CD4-positive, alpha-beta T cell (primary cell): ENCODE measurements around the gene SLC2A3. TPM values are rescaled to one million over a fixed set of nuclear protein-coding genes. Genes with fewer than 3 reads are reported as not detected.
"Not testable (repeated sequence)": the region's sequence is repeated elsewhere in the genome, so short reads cannot be mapped to it uniquely, and the experiment has no call there.

Experiments
- ATAC-seq: fragments of 200-7000 bp; cut with Tn5 transposase; one replicate; pipeline ENCODE4 v1.10.0; 2022; ENCODE audit warnings: mild to moderate bottlenecking; ENCODE audit not compliant: poor library complexity
- CTCF ChIA-PET: fragments of 350-600 bp; sonication (Branson Sonifier 250); formaldehyde crosslinking; loops from one replicate; lab custom pipeline; 2021; ENCODE audit warnings: antibody characterized with exemption, inconsistent platforms; lab: Charles Lee
- POLR2A ChIA-PET: fragments of 350-600 bp; sonication (Branson Sonifier 250); formaldehyde crosslinking; loops from one replicate; lab custom pipeline; 2021; ENCODE audit warnings: antibody characterized with exemption, inconsistent platforms; lab: Charles Lee
- DNase-seq, 14 experiments: peaks; one replicate each; pipeline ENCODE4 v3.0.0-alpha.2; 2013 to 2020; ENCODE audit warnings: mixed read lengths in 2 of 14
- H3K27ac ChIP-seq, 2 donors: one replicate each; pipeline versions ENCODE4 v1.5.1 to v1.7.0; 2013; ENCODE audit warnings: low read length in 2 of 2, low read depth in 1 of 2, mild to moderate bottlenecking in 1 of 2
- H3K27me3 ChIP-seq, 2 experiments: 1 replicate in 1 of 2; 2 replicates in 1 of 2; pipeline versions ENCODE4 v1.6.1 to v1.7.0; 2013; ENCODE audit warnings: low read length in 2 of 2, control low read depth in 1 of 2, mild to moderate bottlenecking in 1 of 2, moderate library complexity in 1 of 2; ENCODE audit not compliant: insufficient read depth in 2 of 2, control insufficient read depth in 1 of 2
- H3K36me3 ChIP-seq: one replicate; pipeline ENCODE4 v1.6.1; 2013; ENCODE audit warnings: low read length, control low read depth; ENCODE audit not compliant: insufficient read depth
- H3K4me1 ChIP-seq: one replicate; pipeline ENCODE4 v1.6.1; 2013; ENCODE audit warnings: low read length, control low read depth; ENCODE audit not compliant: insufficient read depth
- H3K4me3 ChIP-seq: one replicate; pipeline ENCODE4 v1.5.1; 2013; ENCODE audit warnings: mild to moderate bottlenecking, low read length, moderate library complexity
- H3K9me3 ChIP-seq, 2 experiments: 1 replicate in 1 of 2; 2 replicates in 1 of 2; pipeline versions ENCODE4 v1.6.1 to v1.7.0; 2013; ENCODE audit warnings: low read length in 2 of 2, mild to moderate bottlenecking in 2 of 2, control low read depth in 1 of 2, moderate library complexity in 1 of 2; ENCODE audit not compliant: control insufficient read depth in 1 of 2, insufficient read depth in 1 of 2
- H3K27ac Mint-ChIP-seq: one replicate; pipeline ENCODE4 v1.8.0; 2020; ENCODE audit warnings: mixed read lengths
- H3K27me3 Mint-ChIP-seq: one replicate; pipeline ENCODE4 v1.8.0; 2021; ENCODE audit warnings: mixed read lengths
- H3K36me3 Mint-ChIP-seq: one replicate; pipeline ENCODE4 v1.8.0; 2021; ENCODE audit warnings: low read depth, mixed read lengths
- H3K4me1 Mint-ChIP-seq: one replicate; pipeline ENCODE4 v1.8.0; 2021; ENCODE audit warnings: low read depth, mixed read lengths
- H3K4me3 Mint-ChIP-seq: one replicate; pipeline ENCODE4 v1.8.0; 2020; ENCODE audit warnings: mild to moderate bottlenecking, mixed read lengths
- H3K9me3 Mint-ChIP-seq: one replicate; pipeline ENCODE4 v1.8.0; 2020; ENCODE audit warnings: mixed read lengths
- intact Hi-C, 2 experiments: fragments of 100-400 bp; cut with DNase I in 1 of 2; cut with micrococcal nuclease in 1 of 2; formaldehyde crosslinking; loops; one replicate each; pipeline versions ENCODE4 v1.15.1 to v1.9.0; 2023 to 2025; cut with DNase I, micrococcal nuclease
- total RNA-seq, 174 experiments: library from RNA in 2 of 174; stranded (reverse) in 2 of 174; gene quantifications; one replicate each; pipeline ENCODE4 v1.2.3 and lab custom pipeline; 2021 to 2026
- TF ChIP-seq, protein P1 (sequence below): fragments of 200-600 bp; IDR thresholded peaks from one replicate; pipeline ENCODE4 v1.8.0; 2022; ENCODE audit warnings: antibody characterized with exemption, mild to moderate bottlenecking

SLC2A3 gene
- total RNA-seq, 2 experiments from 2014 or later: 929 to 939 TPM

DNA sequence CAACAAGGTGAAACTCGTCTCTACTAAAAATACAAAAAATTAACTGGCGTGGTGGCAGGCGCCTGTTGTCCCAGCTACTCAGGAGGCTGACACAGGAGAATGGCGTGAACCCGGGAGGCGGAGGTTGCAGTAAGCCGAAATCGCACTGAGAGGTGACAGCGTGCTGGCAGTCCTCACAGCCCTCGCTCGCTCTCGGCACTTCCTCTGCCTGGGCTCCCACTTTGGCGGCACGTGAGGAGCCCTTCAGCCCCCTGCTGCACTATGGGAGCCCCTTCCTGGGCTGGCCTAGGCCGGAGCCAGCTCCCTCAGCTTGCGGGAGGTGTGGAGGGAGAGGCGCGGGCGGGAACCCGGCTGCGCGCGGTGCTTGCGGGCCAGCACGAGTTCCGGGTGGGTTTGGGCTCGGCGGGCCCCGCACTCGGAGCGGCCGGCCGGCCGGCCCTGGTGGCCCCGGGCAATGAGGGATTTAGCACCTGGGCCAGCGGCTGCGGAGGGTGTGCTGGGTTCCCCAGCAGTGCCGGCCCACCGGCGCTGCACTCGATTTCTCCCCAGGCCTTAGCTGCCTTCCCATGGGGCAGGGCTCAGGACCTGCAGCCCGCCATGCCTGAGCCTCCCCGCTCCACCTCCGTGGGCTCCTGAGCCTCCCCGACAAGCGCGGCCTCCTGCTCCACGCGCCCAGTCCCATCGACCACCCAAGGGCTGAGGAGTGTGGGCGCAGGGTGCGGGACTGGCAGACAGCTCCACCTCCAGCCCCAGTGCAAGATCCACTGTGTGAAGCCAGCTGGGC, 54.8 kb downstream of the SLC2A3 start:
- H3K36me3 ChIP-seq, H3K36me3 Mint-ChIP-seq, ATAC-seq, H3K27ac ChIP-seq, H3K27me3 ChIP-seq, H3K27me3 Mint-ChIP-seq, H3K9me3 Mint-ChIP-seq, H3K9me3 ChIP-seq, H3K4me1 ChIP-seq, H3K27ac Mint-ChIP-seq, H3K4me1 Mint-ChIP-seq, H3K4me3 ChIP-seq, DNase-seq, intact Hi-C loops, POLR2A ChIA-PET, H3K4me3 Mint-ChIP-seq, CTCF ChIA-PET: not testable (repeated sequence)

DNA sequence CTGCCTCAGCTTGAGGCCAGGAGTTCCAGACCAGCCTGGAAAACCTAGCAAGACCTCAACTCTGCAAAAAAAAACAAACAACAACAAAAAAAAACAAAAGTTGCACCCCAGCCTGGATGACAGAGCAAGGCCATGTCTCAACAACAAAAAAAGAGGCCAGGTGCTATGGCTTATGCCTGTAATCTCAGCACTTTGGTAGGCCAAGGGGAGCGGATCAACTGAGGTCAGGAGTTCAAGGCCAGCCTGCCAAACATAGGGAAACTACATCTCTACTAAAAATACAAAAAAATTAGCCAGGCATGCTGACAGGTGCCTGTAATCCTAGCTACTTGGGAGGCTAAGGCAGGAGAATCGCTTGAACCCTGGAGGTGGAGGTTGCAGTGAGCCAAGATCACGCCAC, 56.7 kb downstream of the SLC2A3 start:
- no peaks in the 10 kb centered on the region for H3K9me3 Mint-ChIP-seq
- no peak for ATAC-seq
- POLR2A ChIA-PET: no interaction called here
- no peaks in the 10 kb centered on the region for H3K4me1 ChIP-seq
- intact Hi-C loops: loop anchor here in 1 of 2 experiments (5.0 kb wide), 1 partner anchor 33 kb away; no protein-coding TSS in a partner anchor
- no peak overlapping the region for H3K4me3 ChIP-seq
- CTCF ChIA-PET: interaction anchor here (0.6 kb wide), 1 partner anchor 58 kb away, joined by 3 read pairs; no protein-coding TSS in a partner anchor
- H3K36me3 Mint-ChIP-seq: no peaks in the 10 kb centered on the region
- no peak overlapping the region for H3K27ac Mint-ChIP-seq
- no peak for DNase-seq
- no peak overlapping the region for H3K27ac ChIP-seq
- no peaks in the 10 kb centered on the region for H3K9me3 ChIP-seq
- H3K27me3 Mint-ChIP-seq: peaks cover under 1% of the 10 kb centered on the region
- H3K4me3 Mint-ChIP-seq: no peak overlapping the region
- TF ChIP-seq, protein P1, sequence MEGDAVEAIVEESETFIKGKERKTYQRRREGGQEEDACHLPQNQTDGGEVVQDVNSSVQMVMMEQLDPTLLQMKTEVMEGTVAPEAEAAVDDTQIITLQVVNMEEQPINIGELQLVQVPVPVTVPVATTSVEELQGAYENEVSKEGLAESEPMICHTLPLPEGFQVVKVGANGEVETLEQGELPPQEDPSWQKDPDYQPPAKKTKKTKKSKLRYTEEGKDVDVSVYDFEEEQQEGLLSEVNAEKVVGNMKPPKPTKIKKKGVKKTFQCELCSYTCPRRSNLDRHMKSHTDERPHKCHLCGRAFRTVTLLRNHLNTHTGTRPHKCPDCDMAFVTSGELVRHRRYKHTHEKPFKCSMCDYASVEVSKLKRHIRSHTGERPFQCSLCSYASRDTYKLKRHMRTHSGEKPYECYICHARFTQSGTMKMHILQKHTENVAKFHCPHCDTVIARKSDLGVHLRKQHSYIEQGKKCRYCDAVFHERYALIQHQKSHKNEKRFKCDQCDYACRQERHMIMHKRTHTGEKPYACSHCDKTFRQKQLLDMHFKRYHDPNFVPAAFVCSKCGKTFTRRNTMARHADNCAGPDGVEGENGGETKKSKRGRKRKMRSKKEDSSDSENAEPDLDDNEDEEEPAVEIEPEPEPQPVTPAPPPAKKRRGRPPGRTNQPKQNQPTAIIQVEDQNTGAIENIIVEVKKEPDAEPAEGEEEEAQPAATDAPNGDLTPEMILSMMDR: no peak
- H3K27me3 ChIP-seq: no peaks in the 10 kb centered on the region
- H3K4me1 Mint-ChIP-seq: no peaks in the 10 kb centered on the region
- no peaks in the 10 kb centered on the region for H3K36me3 ChIP-seq

DNA sequence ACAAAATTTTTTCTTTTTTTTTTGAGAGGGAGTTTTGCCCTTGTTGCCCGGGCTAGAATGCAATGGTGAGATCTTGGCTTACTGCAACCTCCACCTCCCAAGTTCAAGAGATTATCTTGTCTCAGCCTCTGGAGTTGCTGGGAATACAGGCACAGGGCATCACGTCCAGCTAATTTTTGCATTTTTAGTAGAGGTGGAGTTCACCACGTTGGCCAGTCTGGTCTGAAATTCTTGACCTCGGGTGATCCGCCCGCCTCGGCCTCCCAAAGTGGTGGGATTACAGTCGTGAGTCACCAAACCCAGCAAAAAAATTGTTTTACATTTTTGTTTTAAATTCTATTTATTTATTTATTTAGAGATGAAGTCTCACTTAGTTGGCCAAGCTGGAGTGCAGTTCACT, 58.6 kb downstream of the SLC2A3 start:
- Mint-ChIP-seq H3K36me3 (no peaks in the 10 kb centered on the region), H3K27me3 (peaks cover 15% of the 10 kb centered on the region), H3K27ac (no peak overlapping the region), H3K4me3 (no peak overlapping the region), H3K4me1 (no peaks in the 10 kb centered on the region), H3K9me3 (no peaks in the 10 kb centered on the region)
- Histone ChIP-seq H3K27me3 (peaks cover 10 to 15% of the 10 kb centered on the region in 2 experiments), H3K9me3 (peaks cover 0 to 5% of the 10 kb centered on the region in 2 experiments), H3K4me3 (no peak overlapping the region), H3K36me3 (no peaks in the 10 kb centered on the region), H3K4me1 (peaks cover 6% of the 10 kb centered on the region), H3K27ac (no peak overlapping the region)
- TF ChIP-seq, protein P1: no peak
- DNase-seq (no peak), ATAC-seq (no peak)
- ChIA-PET CTCF (interaction anchor here (1.2 kb wide), 1 partner anchor 8 kb away, joined by 4 read pairs; no protein-coding TSS in a partner anchor), POLR2A (no interaction called here)
- intact Hi-C loops: loop anchor here in 1 of 2 experiments (5.0 kb wide), 1 partner anchor 35 kb away; no protein-coding TSS in a partner anchor
